ENCODE data around the gene PCDHGA9.
A peak's percentile ranks its signal among the peaks of the same experiment; 100 is the strongest.
"Not testable (repeated sequence)": the region's sequence is repeated elsewhere in the genome, so short reads cannot be mapped to it uniquely, and the experiment has no call there.

PCDHGA9 gene

GRCh38 chr5:141402553-141403243, at the start of gene PCDHGA9:
TSS of gene PCDHGA9 (plus strand) at chr5:141402778. CDS start at chr5:141402953, 175 bp downstream.
- DNase-seq (ENCODE audit: low spot score): no peak

GRCh38 chr5:141354900-141355469, 47.6 kb upstream of the PCDHGA9 start, which contains the start of gene PCDHGA4:
TSS of gene PCDHGA4 (plus strand) at chr5:141355021. CDS start at chr5:141355108, 87 bp downstream.
- no peak for DNase-seq (ENCODE audit: low spot score)

- no peak for DNase-seq (ENCODE audit: low spot score)
Observed at GRCh38 chr5:141355641-141356040, 46.9 kb upstream of the PCDHGA9 start.

GRCh38 chr5:141356133-141356532, 46.4 kb upstream of the PCDHGA9 start:
- no peak for DNase-seq (ENCODE audit: low spot score)

GRCh38 chr5:141356950-141357349, 45.6 kb upstream of the PCDHGA9 start:
- no peak for DNase-seq (ENCODE audit: low spot score)

- DNase-seq (ENCODE audit: low spot score): no peak
Observed at GRCh38 chr5:141359790-141360426, 42.7 kb upstream of the PCDHGA9 start, which contains the start of gene PCDHGB2. TSS of gene PCDHGB2 (plus strand) at chr5:141359994. CDS start at chr5:141360136, 142 bp downstream.

GRCh38 chr5:141360685-141361084, 41.9 kb upstream of the PCDHGA9 start:
- DNase-seq (ENCODE audit: low spot score): no peak

GRCh38 chr5:141362719-141363118, 39.9 kb upstream of the PCDHGA9 start:
- no peak for DNase-seq (ENCODE audit: low spot score)

GRCh38 chr5:141363952-141364660, 38.5 kb upstream of the PCDHGA9 start, which contains the start of gene PCDHGA5:
TSS of gene PCDHGA5 (plus strand) at chr5:141364162. CDS start at chr5:141364331, 169 bp downstream.
- DNase-seq (ENCODE audit: low spot score): no peak

GRCh38 chr5:141366016-141366896, 36.3 kb upstream of the PCDHGA9 start:
- no peak for DNase-seq (ENCODE audit: low spot score)

- DNase-seq (ENCODE audit: low spot score): no peak
Observed at GRCh38 chr5:141369994-141370848, 32.4 kb upstream of the PCDHGA9 start, which contains the start of gene PCDHGB3. TSS of gene PCDHGB3 (plus strand) at chr5:141370242. CDS start at chr5:141370395, 153 bp downstream.

- DNase-seq (ENCODE audit: low spot score): no peak
Observed at GRCh38 chr5:141371572-141372475, 30.8 kb upstream of the PCDHGA9 start.

GRCh38 chr5:141373673-141374317, 28.8 kb upstream of the PCDHGA9 start, which contains the start of gene PCDHGA6:
TSS of gene PCDHGA6 (plus strand) at chr5:141373891. CDS start at chr5:141374084, 193 bp downstream.
- no peak for DNase-seq (ENCODE audit: low spot score)

- no peak for DNase-seq (ENCODE audit: low spot score)
Observed at GRCh38 chr5:141374627-141375026, 28.0 kb upstream of the PCDHGA9 start.

GRCh38 chr5:141375444-141376155, 27.0 kb upstream of the PCDHGA9 start:
- DNase-seq (ENCODE audit: low spot score): not testable (repeated sequence)

- peak; percentile 70 for DNase-seq (ENCODE audit: low spot score)
Observed at GRCh38 chr5:141382469-141383294, 19.9 kb upstream of the PCDHGA9 start, which contains the start of gene PCDHGA7. TSS of gene PCDHGA7 (plus strand) at chr5:141382742. CDS start at chr5:141382900, 158 bp downstream.

GRCh38 chr5:141383345-141383744, 19.2 kb upstream of the PCDHGA9 start:
- peak; percentile 23 for DNase-seq (ENCODE audit: low spot score)

All from HuH-7.5 (cell line).